ENCODE measurements around the gene KLHL35. TPM values are rescaled to one million over a fixed set of nuclear protein-coding genes. Genes with fewer than 3 reads are reported as not detected.

KLHL35 gene
- total RNA-seq, 3 donors from 2014 or later = 1.6 to 2.7 (median 2.6) TPM

DNA sequence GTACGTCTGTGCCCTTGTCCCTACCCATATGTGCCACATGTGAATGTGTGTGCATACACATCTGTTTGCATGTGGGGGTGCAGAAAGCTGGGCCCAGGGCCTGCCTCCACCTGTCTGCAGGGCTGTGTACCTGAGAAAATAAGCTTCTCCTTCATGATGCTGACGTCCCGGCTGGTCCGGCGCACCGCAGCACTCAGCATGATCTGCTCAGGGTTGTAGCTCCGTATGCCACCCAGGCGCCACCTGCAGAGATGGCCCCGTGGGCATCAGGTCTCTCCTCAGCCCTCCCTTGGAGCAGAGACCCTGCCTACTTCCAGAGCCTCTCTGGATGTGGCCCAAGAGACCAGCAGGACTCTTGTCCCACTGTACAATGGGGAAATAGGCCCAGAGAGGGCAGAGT, 3.8 kb upstream of the KLHL35 start:
- DNase-seq (ENCODE audit: low spot score in 2 of 2) = no peak
- Histone ChIP-seq H3K27ac (no peak overlapping the region), H3K36me3 (no peaks in the 10 kb centered on the region), H3K4me3 (no peak overlapping the region), H3K9me3 (no peaks in the 10 kb centered on the region), H3K4me1 (no peaks in the 10 kb centered on the region), H3K27me3 (no peaks in the 10 kb centered on the region)
- intact Hi-C loops (cut with DNase I; ENCODE audit: low total_unique reads) = no loop called here
- TF ChIP-seq POLR2A (IDR thresholded peaks at IDR 0.05) = no peak
- TF ChIP-seq, protein P1, sequence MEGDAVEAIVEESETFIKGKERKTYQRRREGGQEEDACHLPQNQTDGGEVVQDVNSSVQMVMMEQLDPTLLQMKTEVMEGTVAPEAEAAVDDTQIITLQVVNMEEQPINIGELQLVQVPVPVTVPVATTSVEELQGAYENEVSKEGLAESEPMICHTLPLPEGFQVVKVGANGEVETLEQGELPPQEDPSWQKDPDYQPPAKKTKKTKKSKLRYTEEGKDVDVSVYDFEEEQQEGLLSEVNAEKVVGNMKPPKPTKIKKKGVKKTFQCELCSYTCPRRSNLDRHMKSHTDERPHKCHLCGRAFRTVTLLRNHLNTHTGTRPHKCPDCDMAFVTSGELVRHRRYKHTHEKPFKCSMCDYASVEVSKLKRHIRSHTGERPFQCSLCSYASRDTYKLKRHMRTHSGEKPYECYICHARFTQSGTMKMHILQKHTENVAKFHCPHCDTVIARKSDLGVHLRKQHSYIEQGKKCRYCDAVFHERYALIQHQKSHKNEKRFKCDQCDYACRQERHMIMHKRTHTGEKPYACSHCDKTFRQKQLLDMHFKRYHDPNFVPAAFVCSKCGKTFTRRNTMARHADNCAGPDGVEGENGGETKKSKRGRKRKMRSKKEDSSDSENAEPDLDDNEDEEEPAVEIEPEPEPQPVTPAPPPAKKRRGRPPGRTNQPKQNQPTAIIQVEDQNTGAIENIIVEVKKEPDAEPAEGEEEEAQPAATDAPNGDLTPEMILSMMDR (IDR thresholded peaks at IDR 0.05) = no peak
- no peak for TF ChIP-seq POLR2AphosphoS5 (IDR thresholded peaks at IDR 0.05)

DNA sequence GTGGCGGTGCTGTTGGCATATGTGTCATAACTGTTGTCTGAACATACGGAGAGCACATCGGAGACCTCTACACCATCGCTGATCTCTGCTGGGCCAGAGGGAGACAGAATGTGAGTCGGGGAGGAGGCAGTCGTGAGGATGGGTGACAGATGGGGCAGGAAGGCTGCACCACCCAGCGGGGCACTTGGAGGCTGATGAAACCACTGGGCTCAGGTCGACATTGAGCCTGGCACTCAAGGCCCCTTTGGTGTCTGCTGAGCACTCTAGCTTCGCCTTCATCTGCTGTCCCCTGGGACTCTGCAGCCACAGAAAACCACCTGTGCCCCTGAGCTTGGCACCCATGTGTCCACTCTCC, 2.5 kb upstream of the KLHL35 start:
- H3K36me3 ChIP-seq = no peaks in the 10 kb centered on the region
- no peaks in the 10 kb centered on the region for H3K4me1 ChIP-seq
- no peak overlapping the region for H3K4me3 ChIP-seq
- DNase-seq (ENCODE audit: low spot score in 2 of 2) = no peak
- H3K27me3 ChIP-seq = no peaks in the 10 kb centered on the region
- intact Hi-C loops (cut with DNase I; ENCODE audit: low total_unique reads) = no loop called here
- TF ChIP-seq POLR2AphosphoS5 (IDR thresholded peaks at IDR 0.05) (no peak), POLR2A (IDR thresholded peaks at IDR 0.05) (no peak)
- TF ChIP-seq, protein P1 (IDR thresholded peaks at IDR 0.05) = no peak
- no peaks in the 10 kb centered on the region for H3K9me3 ChIP-seq
- H3K27ac ChIP-seq = no peak overlapping the region

- no peaks in the 10 kb centered on the region for H3K27me3 ChIP-seq
- no peaks in the 10 kb centered on the region for H3K36me3 ChIP-seq
- no peak overlapping the region for H3K4me3 ChIP-seq
- no peaks in the 10 kb centered on the region for H3K9me3 ChIP-seq
- no peak overlapping the region for H3K27ac ChIP-seq
- DNase-seq (ENCODE audit: low spot score in 2 of 2) = no peak
- no peak for TF ChIP-seq POLR2A (IDR thresholded peaks at IDR 0.05)
- TF ChIP-seq, protein P1 (IDR thresholded peaks at IDR 0.05) = no peak
- TF ChIP-seq POLR2AphosphoS5 (IDR thresholded peaks at IDR 0.05) = no peak
- peaks cover 0 to 4% of the 10 kb centered on the region in 2 donors for H3K4me1 ChIP-seq
- intact Hi-C loops (cut with DNase I; ENCODE audit: low total_unique reads) = no loop called here
These were observed 2.0 kb upstream of the KLHL35 start for GRCh38 chr11:75434886-75435570.

DNA sequence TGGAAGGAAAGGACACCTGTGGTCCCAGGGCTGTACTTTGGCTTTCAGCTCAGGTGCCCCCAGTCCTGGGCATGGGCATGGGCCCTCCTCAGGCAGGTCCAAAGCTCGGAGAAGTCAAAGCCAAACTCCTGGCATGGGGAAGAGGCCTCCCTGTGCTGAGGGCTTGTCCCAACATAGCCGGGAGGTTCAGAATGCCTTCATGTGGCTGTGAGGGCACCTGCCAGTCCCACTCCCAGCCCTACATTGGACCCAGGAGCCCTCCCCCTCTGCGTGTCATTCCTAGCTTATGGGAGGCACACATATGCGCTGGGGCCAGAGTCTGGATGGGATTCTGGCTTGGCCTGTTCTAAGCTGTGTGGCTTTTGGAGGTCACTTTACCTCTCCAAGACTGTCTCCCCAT, 1.0 kb upstream of the KLHL35 start:
- no peaks in the 10 kb centered on the region for H3K36me3 ChIP-seq
- TF ChIP-seq POLR2A (IDR thresholded peaks at IDR 0.05) (no peak), POLR2AphosphoS5 (IDR thresholded peaks at IDR 0.05) (no peak)
- TF ChIP-seq, protein P1 (IDR thresholded peaks at IDR 0.05) = no peak
- intact Hi-C loops (cut with DNase I; ENCODE audit: low total_unique reads) = no loop called here

DNA sequence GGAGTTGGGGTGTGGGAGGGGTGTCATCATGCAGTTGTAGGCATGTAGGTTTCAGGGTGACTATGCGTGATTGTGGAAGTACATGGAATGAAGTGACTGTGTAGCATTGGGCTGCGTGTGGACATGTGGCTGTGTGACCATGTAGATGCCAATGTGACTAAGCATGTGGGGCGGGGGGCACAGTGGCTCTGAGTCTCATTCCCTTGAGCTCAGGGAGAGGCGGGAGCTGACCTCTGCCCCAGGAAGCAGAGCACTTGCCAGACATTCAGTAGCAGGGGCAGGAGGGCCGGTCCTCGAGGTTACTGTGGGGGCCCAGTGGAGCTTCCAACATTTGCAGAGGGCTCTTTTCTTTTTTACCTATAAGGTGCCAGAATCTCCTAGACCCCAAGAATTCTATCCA, 440 bp upstream of the KLHL35 start:
- H3K36me3 ChIP-seq = no peaks in the 10 kb centered on the region
- H3K27ac ChIP-seq = no peak overlapping the region
- H3K27me3 ChIP-seq = peaks cover 0 to 2% of the 10 kb centered on the region in 2 donors
- peaks cover 4 to 6% of the 10 kb centered on the region in 2 donors for H3K9me3 ChIP-seq
- no peak for DNase-seq (ENCODE audit: low spot score in 2 of 2)
- intact Hi-C loops (cut with DNase I; ENCODE audit: low total_unique reads) = no loop called here
- no peak overlapping the region for H3K4me3 ChIP-seq
- H3K4me1 ChIP-seq = peaks cover 0 to 10% of the 10 kb centered on the region in 2 donors
- no peak for TF ChIP-seq POLR2A (IDR thresholded peaks at IDR 0.05)
- no peak for TF ChIP-seq POLR2AphosphoS5 (IDR thresholded peaks at IDR 0.05)
- TF ChIP-seq, protein P1 (IDR thresholded peaks at IDR 0.05) = no peak

More for the DNA sequence above, 1.0 kb upstream of the KLHL35 start:
- peaks cover 4 to 6% of the 10 kb centered on the region in 2 donors for H3K9me3 ChIP-seq
- H3K4me1 ChIP-seq = peaks cover 0 to 10% of the 10 kb centered on the region in 2 donors
- H3K27me3 ChIP-seq = peaks cover 0 to 2% of the 10 kb centered on the region in 2 donors
- H3K27ac ChIP-seq = no peak overlapping the region
- H3K4me3 ChIP-seq = no peak overlapping the region
- DNase-seq (ENCODE audit: low spot score in 2 of 2) = no peak
